ENCODE measurements around the gene GPR146.

GRCh38 chr7:1019789-1020610 lies 24.3 kb upstream of the GPR146 start:
- TF ChIP-seq, protein P1, sequence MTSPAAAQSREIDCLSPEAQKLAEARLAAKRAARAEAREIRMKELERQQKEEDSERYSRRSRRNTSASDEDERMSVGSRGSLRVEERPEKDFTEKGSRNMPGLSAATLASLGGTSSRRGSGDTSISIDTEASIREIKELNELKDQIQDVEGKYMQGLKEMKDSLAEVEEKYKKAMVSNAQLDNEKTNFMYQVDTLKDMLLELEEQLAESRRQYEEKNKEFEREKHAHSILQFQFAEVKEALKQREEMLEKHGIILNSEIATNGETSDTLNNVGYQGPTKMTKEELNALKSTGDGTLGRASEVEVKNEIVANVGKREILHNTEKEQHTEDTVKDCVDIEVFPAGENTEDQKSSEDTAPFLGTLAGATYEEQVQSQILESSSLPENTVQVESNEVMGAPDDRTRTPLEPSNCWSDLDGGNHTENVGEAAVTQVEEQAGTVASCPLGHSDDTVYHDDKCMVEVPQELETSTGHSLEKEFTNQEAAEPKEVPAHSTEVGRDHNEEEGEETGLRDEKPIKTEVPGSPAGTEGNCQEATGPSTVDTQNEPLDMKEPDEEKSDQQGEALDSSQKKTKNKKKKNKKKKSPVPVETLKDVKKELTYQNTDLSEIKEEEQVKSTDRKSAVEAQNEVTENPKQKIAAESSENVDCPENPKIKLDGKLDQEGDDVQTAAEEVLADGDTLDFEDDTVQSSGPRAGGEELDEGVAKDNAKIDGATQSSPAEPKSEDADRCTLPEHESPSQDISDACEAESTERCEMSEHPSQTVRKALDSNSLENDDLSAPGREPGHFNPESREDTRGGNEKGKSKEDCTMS (CRISPR knock-in tag; conservative IDR thresholded peaks at IDR 0.05), result no peak
- TF ChIP-seq, protein P2, sequence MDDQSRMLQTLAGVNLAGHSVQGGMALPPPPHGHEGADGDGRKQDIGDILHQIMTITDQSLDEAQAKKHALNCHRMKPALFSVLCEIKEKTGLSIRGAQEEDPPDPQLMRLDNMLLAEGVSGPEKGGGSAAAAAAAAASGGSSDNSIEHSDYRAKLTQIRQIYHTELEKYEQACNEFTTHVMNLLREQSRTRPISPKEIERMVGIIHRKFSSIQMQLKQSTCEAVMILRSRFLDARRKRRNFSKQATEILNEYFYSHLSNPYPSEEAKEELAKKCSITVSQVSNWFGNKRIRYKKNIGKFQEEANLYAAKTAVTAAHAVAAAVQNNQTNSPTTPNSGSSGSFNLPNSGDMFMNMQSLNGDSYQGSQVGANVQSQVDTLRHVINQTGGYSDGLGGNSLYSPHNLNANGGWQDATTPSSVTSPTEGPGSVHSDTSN (CRISPR knock-in tag; IDR thresholded peaks at IDR 0.05; ENCODE audit: borderline replicate concordance), result no peak

All from HepG2 (cell line).